Large intestine (tissue), 3 donors: ENCODE results near the gene RHOJ. TPM values are rescaled to one million over a fixed set of nuclear protein-coding genes. Genes with fewer than 3 reads are reported as not detected.

Source experiments
- DNase-seq, 2 donors: peaks; one replicate each; pipeline versions ENCODE4 v3.0.0 to v3.0.0-alpha.2; 2013
- H3K27ac ChIP-seq: one replicate; pipeline ENCODE4 v1.5.1; 2013; ENCODE audit warnings: low read length
- H3K27me3 ChIP-seq: 2 replicates; pipeline ENCODE4 v1.6.1; 2013; ENCODE audit warnings: low read length; ENCODE audit not compliant: control insufficient read depth, insufficient read depth
- H3K36me3 ChIP-seq: 2 replicates; pipeline ENCODE4 v1.6.1; 2013; ENCODE audit warnings: low read length; ENCODE audit not compliant: control insufficient read depth, insufficient read depth
- H3K4me1 ChIP-seq: one replicate; pipeline ENCODE4 v1.6.1; 2013; ENCODE audit warnings: low read length; ENCODE audit not compliant: control insufficient read depth, insufficient read depth
- H3K4me3 ChIP-seq: one replicate; pipeline ENCODE4 v1.5.1; 2013; ENCODE audit warnings: low read length
- H3K9me3 ChIP-seq: one replicate; pipeline ENCODE4 v1.6.1; 2013; ENCODE audit warnings: mild to moderate bottlenecking, low read depth, low read length, moderate library complexity; ENCODE audit not compliant: control insufficient read depth
- WGBS: methylation state at CpG from one replicate; pipeline ENCODE4 v1.1.5; 2013; ENCODE audit warnings: low lambda C conversion rate; ENCODE audit not compliant: insufficient coverage; 5-methylcytosine and 5-hydroxymethylcytosine counted together
- polyA plus RNA-seq: library from polyadenylated mRNA; unstranded; fragments of 120-200 nt; gene quantifications from one replicate; pipeline ENCODE4 v1.2.1, GENCODE V29; 2013

The RHOJ gene
- polyA plus RNA-seq, 1 donor: 20.7 TPM

- Histone ChIP-seq H3K9me3 (no peaks in the 10 kb centered on the region), H3K4me3 (no peak overlapping the region), H3K27me3 (no peaks in the 10 kb centered on the region), H3K36me3 (no peaks in the 10 kb centered on the region), H3K4me1 (no peaks in the 10 kb centered on the region), H3K27ac (no peak overlapping the region)
- no peak for DNase-seq
- WGBS: no CpG with 5 or more reads among the region's 1 CpG
Observed at GRCh38 chr14:63322472-63322871, 118.2 kb downstream of the RHOJ start.

- no CpG with 5 or more reads among the region's 9 CpGs for WGBS
- H3K9me3 ChIP-seq: no peaks in the 10 kb centered on the region
- no peaks in the 10 kb centered on the region for H3K4me1 ChIP-seq
- no peaks in the 10 kb centered on the region for H3K27me3 ChIP-seq
- DNase-seq: no peak
- no peak overlapping the region for H3K27ac ChIP-seq
- no peaks in the 10 kb centered on the region for H3K36me3 ChIP-seq
- no peak overlapping the region for H3K4me3 ChIP-seq
Observed at GRCh38 chr14:63322897-63323573, 118.8 kb downstream of the RHOJ start.

- DNase-seq: no peak
- Histone ChIP-seq H3K36me3 (no peaks in the 10 kb centered on the region), H3K27ac (no peak overlapping the region), H3K9me3 (no peaks in the 10 kb centered on the region), H3K27me3 (no peaks in the 10 kb centered on the region), H3K4me1 (no peaks in the 10 kb centered on the region), H3K4me3 (no peak overlapping the region)
- no CpG with 5 or more reads among the region's 5 CpGs for WGBS
Observed at GRCh38 chr14:63326840-63327239, 122.6 kb downstream of the RHOJ start.

- Histone ChIP-seq H3K36me3 (no peaks in the 10 kb centered on the region), H3K27ac (no peak overlapping the region), H3K9me3 (no peaks in the 10 kb centered on the region), H3K4me3 (no peak overlapping the region), H3K27me3 (no peaks in the 10 kb centered on the region), H3K4me1 (no peaks in the 10 kb centered on the region)
- DNase-seq: no peak
- WGBS: no CpG with 5 or more reads among the region's 6 CpGs
Observed at GRCh38 chr14:63328787-63329737, 124.8 kb downstream of the RHOJ start.

- WGBS: 43% methylated on average over 1 of the region's 7 CpGs
- Histone ChIP-seq H3K27me3 (peaks cover 3% of the 10 kb centered on the region), H3K36me3 (no peaks in the 10 kb centered on the region), H3K4me3 (no peak overlapping the region), H3K4me1 (no peaks in the 10 kb centered on the region), H3K9me3 (no peaks in the 10 kb centered on the region), H3K27ac (no peak overlapping the region)
- no peak for DNase-seq
Observed at GRCh38 chr14:63342371-63342770, 138.1 kb downstream of the RHOJ start.

Other genes starting within 250 kb of the RHOJ start
- 0.40 TPM for gene KCNH5, start 159.0 kb upstream of the RHOJ start, polyA plus RNA-seq
- gene GPHB5, start 114.5 kb downstream of the RHOJ start, polyA plus RNA-seq: not detected